HG03378 (cell line): ENCODE measurements around the gene SHROOM4.

Experiments used
- ATAC-seq: cut with Tn5 transposase; IDR thresholded peaks from one replicate; pipeline ENCODE4 v1.9.1; 2021; ENCODE audit warnings: mild to moderate bottlenecking, moderate library complexity; ENCODE audit not compliant: unreplicated experiment

Gene SHROOM4

DNA sequence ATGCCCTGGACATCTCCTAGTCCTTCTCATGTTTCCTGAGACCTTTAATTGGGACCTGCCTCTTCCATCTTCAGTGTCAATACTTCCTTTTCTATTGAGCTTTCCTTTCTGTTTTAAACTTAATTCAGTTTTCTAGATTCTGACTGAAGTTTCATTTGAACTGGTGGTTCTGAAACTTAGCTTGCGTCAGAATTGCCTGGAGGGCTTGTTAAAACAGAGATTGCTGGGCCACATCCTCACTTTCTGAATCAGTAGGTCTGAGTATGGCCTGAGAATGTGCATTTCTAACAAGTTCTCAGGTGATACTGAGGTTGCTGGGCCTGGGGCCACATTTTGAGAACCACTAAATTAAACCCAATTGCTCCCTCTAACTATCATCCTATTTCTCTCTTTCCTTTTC is 191.2 kb downstream of the SHROOM4 start:
- no peak for ATAC-seq

DNA sequence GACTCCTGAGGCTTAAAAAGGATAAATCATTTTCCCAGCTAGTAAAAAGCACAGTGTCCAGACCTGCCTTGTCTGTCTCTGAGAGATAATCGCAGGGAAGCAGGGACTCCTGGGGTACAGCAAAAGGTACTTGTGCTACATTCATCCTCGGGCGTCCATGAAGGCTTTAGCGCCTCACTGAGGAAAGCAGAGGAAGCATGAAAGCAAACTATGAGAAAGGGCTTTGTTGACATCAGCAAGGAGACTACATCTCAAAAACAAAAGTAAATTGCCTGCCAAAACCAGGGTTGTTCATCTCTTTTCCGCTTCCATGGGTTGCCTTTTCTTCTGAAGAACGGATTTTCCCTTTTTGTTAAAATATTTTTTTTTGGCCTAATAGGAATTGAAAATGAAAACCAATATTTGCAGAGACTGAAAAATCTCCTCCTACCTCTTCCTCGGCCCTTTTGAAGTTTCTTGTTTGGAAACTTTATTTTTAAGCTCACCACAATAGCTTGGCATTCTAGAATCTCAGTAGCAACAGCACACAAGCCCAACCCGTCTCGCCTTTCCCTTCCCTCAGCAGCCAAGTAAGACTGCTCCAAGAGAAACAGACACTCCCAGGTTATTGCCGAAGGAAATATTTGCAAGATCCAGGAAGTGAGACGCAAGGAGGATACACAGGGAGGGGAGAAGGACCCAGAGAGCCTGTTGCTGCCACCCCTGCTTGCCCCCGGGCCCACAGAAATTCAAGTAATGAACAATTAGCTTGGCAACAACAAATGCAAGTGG is 195.0 kb downstream of the SHROOM4 start:
- no peak for ATAC-seq

DNA sequence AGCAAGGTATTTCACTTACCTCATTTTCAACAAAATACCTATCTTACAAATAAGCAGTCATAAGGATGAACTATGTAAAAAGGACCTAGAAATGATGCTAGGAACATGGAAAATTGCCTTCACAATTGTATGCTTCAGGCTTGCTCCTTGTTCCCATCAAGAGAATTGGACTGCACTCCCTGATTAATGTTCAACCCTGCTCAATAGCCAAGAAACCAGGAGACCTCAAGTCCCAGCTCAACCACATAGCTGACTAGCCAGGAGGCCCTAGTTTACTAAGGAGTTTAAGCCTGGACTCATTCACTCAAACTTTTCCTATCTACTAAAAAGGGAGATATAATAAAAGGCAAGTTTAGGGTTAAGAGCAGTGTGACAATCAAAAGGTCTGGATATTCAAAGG is 196.8 kb downstream of the SHROOM4 start:
- no peak for ATAC-seq

DNA sequence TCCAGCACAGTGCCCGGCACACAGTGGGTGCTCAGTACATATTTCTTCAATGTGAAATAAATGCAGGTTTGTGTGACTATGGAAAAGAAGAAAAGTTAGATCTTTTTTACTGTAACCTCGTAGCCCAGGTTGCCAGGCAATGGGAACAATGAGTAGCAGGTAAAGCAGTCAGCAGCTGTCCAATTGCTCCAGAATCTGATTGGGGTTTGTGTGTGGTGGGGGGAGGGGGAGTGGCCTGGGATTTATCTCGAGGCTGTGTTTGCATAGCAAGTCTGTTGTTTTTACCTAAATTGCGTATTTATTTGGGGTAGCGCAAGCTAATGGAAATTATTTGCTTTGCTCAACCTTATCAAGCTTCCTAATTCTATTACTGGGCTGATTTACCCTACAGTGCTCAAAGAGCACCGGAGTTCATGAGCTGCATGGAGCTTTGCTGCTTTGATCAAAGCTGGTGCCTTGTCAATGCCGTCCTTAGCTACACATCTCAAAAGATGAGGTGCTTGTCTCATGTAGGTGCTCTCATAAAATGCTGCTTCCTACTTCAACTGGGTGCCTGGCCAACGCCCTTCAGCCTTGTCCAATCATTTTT is 198.3 kb downstream of the SHROOM4 start:
- no peak for ATAC-seq

DNA sequence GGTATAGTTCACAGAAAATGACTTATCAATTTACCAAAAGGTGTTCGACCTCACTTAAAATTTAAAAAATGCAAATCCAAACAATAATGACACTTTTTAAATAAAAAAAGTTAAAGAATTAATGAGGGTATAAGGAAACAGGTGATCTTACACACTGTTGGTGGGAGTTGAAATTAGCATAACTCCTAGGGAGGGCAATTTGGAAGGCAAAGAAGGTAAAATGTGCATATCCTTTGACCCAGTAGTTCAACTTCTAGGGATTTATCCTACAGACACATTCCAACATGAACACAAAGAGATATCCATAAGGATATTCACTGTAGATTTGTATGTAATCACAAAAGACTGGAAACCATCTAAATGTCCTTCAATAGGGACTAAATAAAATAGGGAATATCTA is 199.5 kb downstream of the SHROOM4 start:
- ATAC-seq: no peak

DNA sequence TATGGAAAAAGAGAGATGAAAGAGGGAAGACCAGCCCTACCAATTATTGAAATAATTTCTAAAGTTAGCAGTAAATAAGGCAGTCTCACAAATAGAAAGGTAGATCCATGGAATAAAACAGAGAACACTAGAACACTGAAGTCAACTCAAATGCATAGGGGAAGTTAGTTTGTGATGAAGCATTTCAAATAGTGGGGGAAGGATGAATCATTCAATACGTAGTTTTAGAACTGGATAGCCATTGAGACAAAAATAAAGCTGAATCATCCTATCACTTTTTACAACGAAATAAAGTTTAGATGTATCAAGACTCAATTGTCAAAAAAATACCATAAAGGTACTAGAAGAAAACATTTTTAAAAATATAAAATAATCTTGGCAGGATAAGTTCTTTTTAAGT is 200.1 kb downstream of the SHROOM4 start:
- no peak for ATAC-seq

DNA sequence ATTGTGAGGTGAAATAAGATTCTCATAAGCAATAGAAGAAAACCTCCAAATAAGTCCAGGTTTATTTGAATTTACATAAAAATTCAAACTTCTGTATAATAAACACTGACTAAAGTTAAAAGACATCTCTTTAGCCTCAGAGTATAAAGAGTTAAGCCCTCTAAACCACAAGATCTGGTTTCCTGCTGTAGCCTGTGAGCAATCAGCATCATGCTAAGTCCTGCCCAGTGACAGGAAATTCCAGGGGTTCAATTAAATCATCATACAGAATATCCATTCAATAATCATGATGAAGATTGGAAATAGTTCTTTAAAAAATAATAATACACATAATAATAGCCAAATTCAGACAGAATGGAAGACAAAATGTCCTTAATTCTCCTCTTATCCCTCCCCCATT is 204.2 kb downstream of the SHROOM4 start:
- ATAC-seq: no peak

DNA sequence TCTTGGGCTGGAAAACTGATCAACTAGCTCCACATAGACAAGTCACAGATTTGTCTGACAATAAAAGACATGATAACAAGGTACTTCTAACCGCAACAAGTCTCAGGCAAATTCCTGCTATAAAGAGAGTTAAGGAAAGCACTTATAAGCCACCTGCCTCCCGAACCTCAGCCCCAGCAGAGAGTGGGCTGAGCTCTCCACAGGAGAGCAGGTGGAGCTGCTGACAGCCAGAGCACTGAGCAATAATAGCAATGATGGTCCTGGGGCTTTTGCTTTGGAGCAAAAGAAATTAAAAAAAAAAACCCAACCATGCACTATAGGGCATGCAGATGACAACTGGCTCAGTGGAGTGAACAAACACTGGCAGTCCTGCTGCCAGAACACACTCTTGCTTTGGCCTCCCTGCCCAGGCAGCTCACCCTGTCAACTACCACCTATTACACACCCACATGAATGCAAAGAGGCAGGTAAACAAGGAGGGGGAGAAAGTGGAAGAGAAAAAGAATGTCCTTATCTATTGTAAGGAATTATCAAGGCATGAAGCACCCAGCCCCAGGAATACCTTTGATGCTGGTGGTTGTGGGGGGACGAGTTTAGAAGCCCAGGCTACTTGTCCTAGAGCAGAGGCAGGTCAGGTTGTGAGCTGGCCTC is 207.6 kb downstream of the SHROOM4 start:
- ATAC-seq: no peak

DNA sequence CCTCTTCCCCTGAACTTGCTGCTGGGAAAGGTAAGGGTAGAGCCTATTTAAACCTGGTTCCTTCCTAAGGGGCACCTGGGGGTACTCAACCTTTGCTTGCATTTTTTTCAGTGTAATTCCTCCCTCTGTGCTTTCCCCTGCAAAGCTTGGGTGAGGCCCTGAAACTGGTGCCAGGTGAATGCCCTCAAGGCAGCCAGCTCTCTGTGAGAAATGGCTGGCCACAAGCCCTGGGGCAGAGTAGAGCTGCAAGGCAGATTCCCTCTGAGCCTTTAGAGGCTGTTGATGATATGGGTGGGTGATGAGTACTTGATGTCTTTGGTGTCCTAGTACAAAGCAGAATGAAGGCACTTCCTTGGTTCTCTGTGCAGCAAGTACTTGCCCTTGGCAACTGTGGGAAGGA is 217.9 kb downstream of the SHROOM4 start:
- ATAC-seq: no peak

DNA sequence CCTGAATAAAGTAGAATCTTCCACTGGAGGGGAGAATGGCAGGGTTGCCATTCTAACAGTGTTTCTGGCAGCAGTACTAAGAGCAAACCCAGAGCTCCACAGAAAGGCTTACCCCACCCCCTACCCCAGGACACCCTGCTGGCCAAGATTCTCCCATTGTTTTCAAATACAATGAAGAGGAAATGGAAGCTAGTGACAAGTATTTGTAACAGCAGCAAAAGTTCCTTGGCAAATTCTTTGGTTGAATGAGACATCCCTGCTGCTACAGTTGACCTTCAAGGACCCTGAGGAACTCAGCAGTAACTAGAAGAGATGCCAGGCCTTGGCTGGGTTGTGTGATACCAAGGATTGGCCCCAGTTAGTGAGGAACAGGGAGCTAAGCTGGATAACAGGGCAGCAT is 219.2 kb downstream of the SHROOM4 start:
- ATAC-seq: no peak

DNA sequence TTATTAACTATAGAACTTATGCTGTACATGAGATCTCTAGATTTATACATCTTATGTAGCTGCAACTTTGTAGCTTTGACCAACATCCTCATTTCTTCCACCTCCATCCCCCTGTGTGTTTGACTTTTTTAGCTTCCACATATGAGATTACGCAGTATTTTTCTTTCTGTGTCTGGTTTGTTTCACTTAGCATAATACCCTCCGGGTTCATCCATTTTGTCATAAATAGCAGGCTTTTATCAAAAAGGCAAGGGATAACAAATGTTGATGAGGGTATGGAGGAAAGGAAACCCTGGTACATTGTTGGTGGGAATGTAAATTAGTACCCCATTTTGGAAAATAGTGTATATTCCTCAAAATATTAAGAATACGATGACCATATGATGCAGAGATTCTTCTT is 227.0 kb downstream of the SHROOM4 start:
- no peak for ATAC-seq

DNA sequence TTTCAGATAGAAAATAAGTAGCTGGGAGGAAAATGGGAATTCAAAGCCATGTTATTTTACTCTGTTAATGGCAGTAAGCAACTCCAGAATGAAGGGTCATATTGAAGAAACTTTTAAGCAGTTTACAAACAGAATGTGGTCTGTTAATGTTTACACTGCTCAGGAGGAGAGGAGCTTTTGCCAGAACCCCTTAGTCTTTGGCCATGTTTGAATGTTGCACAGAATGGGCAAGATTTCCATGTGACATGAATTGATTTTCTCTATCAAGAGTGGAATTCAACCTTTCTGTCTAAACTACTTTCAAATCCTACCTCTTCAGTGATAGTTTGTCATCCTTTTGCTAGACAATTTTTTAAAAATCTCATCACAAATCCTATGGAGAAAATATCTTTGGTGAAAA is 227.6 kb downstream of the SHROOM4 start:
- ATAC-seq: no peak

DNA sequence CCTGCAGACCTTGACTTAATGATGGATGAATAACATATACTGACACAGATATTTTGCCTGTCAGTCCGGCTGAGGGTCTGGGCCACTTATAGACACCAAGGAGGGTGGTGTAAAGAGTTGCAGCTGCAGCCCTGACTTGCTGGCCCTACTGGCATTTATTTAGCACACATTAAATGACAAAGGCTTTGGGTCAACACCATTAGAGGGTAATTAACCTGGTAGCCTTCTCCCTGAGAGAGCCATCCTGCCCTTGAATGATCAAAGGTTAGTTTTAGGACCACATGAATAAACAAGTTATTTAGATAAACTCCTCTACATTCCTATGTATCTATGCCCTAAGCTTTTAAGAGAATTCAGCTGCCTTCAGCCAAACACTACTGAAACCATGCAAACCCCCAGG is 232.6 kb downstream of the SHROOM4 start:
- no peak for ATAC-seq

DNA sequence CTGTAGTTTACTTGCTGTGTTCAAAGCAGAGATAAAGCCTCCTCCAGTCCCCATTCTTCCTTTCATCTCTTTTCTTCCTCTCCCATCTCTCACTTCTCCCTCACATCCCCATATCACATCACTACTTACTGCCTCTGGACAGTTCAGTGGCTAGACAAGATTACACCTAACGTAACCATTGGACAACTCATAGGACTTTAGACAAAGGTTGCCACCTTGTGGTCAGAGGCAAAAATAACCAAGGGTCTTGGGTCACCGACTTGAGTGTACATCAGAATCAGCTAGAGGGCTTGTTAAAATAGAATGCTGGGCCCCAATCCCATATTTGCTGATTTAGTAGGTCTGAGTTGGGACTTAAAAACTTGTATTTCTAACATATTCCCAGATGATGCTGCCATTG is 234.0 kb downstream of the SHROOM4 start:
- ATAC-seq: no peak

DNA sequence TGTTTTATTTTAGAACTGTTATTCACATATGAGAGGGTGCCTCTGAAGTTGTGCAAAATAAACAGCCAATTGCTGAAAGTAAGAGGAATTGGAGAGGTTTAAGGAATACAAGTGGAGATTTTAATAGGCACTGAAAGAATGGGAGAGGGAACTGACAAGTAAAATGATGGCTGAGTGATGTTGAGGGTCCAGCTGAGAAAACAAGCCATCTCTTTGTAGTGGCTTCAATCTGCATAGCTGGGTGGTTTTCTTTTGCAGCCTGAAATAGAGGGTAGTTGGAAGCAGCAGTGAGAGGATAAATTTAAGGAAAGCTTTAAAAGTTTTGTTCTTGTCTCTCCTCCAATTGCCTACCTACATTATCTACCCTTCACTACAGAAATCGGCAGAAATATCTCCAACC is 236.7 kb downstream of the SHROOM4 start:
- ATAC-seq: no peak

DNA sequence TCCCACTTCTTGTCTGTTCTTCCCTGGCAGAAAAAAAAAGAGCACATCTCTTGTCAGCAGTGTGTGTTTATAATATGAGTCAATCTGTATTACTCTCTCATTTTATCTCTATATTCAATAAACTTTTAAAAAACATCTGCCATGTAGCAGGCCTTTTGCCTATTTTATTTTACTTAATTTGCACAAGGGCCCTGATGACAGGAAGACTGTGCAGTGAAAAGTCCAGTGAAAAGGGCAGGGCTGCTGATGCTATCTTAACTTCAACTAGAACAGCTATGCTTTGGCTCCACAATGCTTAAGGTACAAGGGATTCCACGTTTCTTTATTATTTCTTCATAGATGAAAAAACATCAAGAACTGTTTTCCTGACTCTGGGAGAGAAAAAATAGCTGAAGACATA is 246.4 kb downstream of the SHROOM4 start:
- ATAC-seq: no peak

DNA sequence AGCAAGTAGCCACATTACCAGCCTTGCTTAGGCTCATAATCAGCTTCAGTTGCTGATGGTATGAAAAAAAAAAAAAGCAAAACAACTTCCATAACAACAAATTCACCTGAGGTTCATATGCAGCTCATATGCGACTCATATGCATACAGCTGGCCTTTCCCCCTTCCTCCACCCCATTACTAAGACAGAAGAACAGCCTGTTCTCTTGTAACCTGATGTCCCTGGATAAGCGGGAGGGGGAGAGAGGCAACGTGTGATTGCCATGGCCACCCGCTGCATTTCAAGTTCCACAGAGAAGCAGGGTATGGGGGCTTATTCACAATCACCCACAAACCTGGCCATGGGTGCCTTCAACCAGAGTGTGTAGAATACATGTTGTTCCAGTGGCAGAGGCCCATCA is 248.3 kb downstream of the SHROOM4 start:
- no peak for ATAC-seq
